ENCODE results near the gene DOCK2.

Gene DOCK2

GRCh38 chr5:170025853-170026252 is 388.8 kb downstream of the DOCK2 start:
- no peak overlapping the region for H3K4me3 ChIP-seq (ENCODE audit: low read depth, low read length)
- no peak for TF ChIP-seq CTCF (IDR thresholded peaks at IDR 0.05; ENCODE audit: low read depth, low read length)

- H3K4me3 ChIP-seq (ENCODE audit: low read depth, low read length), result no peak overlapping the region
- no peak for TF ChIP-seq CTCF (IDR thresholded peaks at IDR 0.05; ENCODE audit: low read depth, low read length)
These were observed 391.0 kb downstream of the DOCK2 start for GRCh38 chr5:170028124-170028523.

- TF ChIP-seq CTCF (IDR thresholded peaks at IDR 0.05; ENCODE audit: low read depth, low read length), result no peak
- no peak overlapping the region for H3K4me3 ChIP-seq (ENCODE audit: low read depth, low read length)
These were observed 397.2 kb downstream of the DOCK2 start for GRCh38 chr5:170034231-170034630.

- H3K4me3 ChIP-seq (ENCODE audit: low read depth, low read length), result no peak overlapping the region
- no peak for TF ChIP-seq CTCF (IDR thresholded peaks at IDR 0.05; ENCODE audit: low read depth, low read length)
These were observed 401.2 kb downstream of the DOCK2 start for GRCh38 chr5:170038241-170038640.

GRCh38 chr5:170039830-170040229 is 402.8 kb downstream of the DOCK2 start:
- TF ChIP-seq CTCF (IDR thresholded peaks at IDR 0.05; ENCODE audit: low read depth, low read length), result no peak
- no peak overlapping the region for H3K4me3 ChIP-seq (ENCODE audit: low read depth, low read length)

- TF ChIP-seq CTCF (IDR thresholded peaks at IDR 0.05; ENCODE audit: low read depth, low read length), result no peak
- H3K4me3 ChIP-seq (ENCODE audit: low read depth, low read length), result no peak overlapping the region
These were observed 409.2 kb downstream of the DOCK2 start for GRCh38 chr5:170046241-170046640.

- TF ChIP-seq CTCF (IDR thresholded peaks at IDR 0.05; ENCODE audit: low read depth, low read length), result no peak
These were observed 412.6 kb downstream of the DOCK2 start for GRCh38 chr5:170049713-170050112.

More at GRCh38 chr5:170049713-170050112, 412.6 kb downstream of the DOCK2 start:
- H3K4me3 ChIP-seq (ENCODE audit: low read depth, low read length), result no peak overlapping the region
